Measurements from ENCODE around the gene AIRE.

The AIRE gene

DNA sequence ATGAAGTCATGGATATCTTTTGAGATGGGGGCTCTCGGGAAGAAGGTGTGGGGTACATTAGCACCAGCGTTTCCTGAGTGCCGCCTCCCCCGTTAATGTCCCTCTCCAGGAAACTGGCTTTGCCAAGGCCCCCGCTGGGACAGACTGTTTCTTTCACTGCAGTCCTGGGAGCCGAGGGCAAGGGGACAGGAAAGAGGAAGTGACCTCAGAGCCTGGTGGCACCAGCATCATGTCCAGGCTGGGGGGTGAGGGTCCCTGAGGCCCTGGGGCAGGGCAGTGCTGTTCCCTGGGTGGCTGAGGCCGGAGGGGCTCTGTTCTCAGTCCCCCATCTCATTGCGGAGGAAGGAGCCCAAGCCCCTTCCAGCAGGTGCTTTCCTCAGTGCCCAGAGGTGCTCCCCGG is 20.0 kb downstream of the AIRE start:
- no peak for DNase-seq

GRCh38 chr21:44306936-44307704 is 21.4 kb downstream of the AIRE start:
- DNase-seq: no peak

DNA sequence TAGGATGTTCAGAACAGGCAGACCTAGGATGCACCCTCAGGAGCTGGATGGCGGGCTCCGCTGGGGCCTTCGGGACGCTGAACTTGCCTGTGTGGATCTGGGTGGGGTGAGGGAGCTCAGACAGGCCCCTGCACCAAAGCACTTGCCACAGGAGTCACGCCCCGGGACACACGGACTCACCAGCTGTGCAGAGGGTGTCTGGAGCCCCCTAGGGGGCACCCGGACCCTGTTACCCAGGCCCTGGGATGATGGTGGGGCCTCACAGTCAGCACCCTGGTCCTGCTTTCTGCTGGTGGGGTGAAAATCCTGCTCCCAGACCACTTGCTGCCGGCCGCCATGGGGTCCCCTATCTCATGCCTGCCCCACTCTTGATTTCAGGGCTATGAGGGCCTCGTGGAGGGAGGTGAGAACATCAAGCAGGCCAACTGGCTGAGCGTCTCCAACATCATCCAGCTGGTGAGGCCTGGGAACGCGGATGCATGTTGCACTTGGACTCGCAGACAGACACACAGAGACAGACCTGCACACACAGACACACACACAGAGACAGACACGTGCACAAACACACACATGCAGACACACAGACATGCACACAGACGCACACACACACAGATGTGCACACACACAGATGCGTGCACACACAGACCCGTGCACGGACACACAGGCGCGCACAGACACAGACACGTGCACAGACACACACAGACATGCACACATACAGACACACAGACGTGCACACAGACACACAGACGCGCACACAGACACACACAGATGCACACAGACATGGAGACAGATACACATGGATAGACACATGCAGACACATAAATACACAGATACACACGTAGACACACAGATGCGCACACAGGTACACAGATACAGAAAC is 25.2 kb downstream of the AIRE start:
- no peak for DNase-seq

GRCh38 chr21:44312089-44312488 is 26.4 kb downstream of the AIRE start:
- no peak for DNase-seq

GRCh38 chr21:44312716-44313115 is 27.0 kb downstream of the AIRE start:
- no peak for DNase-seq

GRCh38 chr21:44313451-44313850 is 27.8 kb downstream of the AIRE start:
- DNase-seq: no peak

DNA sequence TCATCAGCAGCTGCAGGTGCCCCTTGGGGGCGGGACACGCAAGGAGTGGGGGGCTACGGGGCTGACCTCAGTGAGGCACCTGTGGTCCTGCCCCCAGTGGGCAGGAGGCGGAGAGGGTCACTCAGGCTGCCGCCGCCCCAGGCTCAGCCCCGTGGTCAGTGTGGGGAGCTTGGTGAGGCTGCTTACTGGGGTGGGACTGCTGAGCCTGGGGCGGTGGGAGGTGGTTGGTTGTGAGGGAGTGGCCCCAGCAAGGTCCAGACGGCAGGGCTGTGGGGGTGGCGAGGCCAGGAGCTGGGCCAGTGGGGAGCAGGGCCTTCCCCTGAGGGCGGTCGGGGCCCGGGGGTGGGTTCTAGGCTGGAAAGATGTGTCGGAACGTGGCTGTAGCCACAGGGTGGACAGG is 28.5 kb downstream of the AIRE start:
- DNase-seq: no peak

DNA sequence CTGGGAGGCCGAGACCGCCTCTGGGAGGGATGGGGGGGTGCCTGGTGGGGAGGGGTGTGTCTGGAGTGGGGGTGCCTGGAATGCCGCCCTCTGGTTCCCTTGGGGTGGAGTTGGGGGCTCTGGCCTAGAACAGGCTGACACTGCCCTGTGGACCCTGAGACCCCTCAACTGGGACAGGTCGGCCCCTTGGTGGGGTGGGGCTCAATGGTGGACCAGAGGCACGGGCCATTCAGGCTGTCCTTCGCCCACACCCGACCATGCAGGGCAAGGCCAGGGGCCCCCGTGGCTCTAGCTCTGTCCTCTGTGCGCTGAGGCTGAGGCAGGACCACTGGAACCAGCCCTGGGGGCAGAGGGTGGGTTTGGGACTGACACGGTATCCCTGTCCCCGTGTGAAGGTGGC is 28.9 kb downstream of the AIRE start:
- no peak for DNase-seq

DNA sequence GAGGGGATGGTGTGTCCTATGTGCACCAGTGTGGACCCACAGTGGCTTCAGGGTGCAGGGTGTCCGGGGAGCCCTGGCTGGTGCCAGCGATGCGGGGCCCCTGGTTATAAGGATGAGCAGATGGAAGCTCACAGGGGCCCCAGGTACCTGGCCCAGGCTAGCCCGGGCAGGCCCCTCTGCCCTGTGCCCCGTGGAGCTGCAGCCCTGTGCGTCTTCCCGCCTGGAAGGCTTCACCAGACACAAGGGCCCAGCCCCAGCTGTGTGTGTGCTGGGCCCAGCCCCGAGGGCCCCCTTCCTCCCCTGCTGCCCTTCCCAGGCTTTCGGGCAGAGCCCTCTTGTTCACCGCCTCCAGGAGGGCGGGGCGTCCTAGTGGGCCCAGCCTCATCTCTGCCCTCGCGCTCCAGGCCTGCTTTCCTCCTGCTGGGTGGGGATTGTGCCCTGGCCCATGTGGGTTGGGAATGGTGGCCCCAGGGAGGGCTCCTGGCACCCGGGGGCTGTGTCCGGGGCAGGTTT is 30.1 kb downstream of the AIRE start:
- no peak for DNase-seq

GRCh38 chr21:44316277-44316900 is 30.7 kb downstream of the AIRE start:
- DNase-seq: no peak

- no peak for DNase-seq
Measured at GRCh38 chr21:44317241-44317782, 31.6 kb downstream of the AIRE start.

DNA sequence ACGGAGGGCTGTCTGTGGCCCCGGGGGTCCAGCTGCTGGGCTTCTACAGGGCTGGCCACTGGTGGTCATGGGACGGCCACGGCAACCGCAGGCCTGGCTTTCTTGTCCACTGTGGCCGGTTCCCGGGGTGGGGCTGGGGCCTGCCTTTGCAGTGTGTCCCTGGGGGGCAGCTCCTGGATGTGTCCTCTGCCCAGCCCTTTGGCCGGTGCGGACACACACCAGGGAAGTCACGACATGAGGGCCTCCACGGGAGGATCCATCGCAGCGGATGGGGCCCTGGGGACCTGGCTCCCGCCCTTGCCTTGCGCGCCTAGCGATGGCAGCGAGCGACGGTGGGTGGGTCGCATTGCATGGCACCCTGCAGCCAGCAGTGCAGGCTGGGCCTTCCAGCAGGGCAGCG is 32.2 kb downstream of the AIRE start:
- no peak for DNase-seq

DNA sequence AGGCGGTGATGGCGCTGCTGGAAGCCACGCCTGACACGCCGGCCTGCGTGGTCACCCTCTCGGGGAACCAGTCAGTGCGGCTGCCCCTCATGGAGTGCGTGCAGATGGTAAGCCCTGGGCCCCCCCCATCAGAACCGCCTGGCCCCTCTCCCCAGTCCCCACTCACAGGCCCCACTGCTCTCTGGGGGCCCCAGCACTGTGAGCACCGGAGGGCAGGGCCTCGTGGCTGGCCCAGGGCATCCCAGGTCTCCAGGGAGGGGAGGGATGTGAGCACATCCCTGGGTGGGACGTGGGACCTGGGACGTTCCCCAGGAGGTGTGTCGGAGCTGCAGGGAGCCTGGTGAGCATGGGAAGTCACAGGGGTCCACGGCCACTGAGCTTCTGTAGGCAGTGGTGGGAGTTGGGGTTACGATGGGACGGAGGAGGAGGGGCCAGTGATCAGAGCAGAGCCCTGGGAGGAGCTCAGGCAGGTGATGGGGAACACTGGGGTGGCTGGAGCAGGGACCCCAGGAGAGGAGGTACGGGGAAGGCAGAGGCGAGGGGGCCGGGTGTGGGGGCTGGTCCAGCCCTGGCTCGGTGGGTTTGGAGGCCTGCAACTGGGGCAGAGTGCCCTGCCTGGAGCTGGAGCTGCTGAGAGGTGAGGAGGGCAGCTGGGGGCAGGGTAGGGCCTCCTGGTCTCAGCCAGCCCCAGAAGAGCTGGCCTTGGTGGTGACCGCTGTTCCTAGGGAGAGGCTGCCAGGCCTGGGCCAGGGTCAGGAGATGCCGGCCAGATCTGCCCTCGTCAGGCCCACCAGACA is 33.0 kb downstream of the AIRE start:
- no peak for DNase-seq

DNA sequence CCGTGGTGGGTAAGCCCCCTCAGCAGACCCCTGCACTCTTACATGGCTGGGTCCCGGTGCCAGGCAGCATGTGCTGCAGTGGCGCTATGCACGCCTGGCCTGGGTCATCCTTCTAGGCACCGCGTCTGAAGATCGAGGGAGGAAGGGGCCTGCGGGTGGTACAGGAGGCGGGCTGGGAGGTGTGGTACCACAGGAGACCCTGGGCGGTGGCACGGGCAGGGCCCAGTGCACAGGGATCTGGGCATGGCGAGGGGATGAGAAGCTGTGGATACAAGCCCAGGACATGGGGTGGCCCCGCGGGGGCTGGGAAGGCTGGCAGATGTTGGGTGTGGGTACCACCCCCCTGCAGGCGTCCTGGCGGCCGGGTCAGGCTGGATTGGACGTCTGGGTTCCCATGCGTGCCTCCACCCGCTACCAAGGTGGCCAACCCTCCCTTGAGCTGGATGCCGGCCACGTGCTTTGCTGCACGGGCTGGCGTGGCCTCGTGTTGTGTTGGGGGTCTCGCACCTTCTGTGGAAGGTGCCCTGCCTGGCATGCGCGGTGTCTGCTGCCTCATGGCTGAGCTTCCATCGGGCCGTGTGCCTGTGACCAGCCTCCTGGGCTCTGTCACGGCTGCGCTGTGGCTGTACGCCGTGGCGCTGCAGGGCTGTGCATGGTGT is 33.9 kb downstream of the AIRE start:
- DNase-seq: no peak

DNA sequence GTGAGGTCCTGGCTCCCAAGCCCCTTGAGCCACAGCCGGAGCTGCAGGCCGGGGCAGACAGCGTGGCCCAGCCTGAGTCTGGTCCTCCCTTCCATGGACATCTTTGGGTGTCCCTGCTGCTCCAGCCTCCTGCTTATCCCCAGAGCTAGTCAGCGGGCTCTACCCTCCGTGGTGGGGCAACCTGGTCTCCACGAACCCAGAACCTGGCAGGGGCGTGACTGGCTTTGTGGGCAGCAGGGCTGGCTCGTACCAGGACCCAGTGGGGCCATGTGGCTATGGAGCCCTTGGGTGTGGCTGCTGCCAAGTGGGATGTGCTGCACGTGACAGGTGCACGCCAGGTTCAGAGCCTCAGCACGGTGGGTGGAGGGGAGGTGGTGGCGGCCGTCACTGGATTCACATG is 35.2 kb downstream of the AIRE start:
- DNase-seq: no peak

- no peak for DNase-seq
Measured at GRCh38 chr21:44321846-44322450, 36.3 kb downstream of the AIRE start.

- DNase-seq: no peak
Measured at GRCh38 chr21:44322621-44323325, 37.1 kb downstream of the AIRE start.

- DNase-seq: no peak
Measured at GRCh38 chr21:44323591-44323990, 37.9 kb downstream of the AIRE start.

- no peak for DNase-seq
Measured at GRCh38 chr21:44324106-44324853, 38.6 kb downstream of the AIRE start.

- DNase-seq: no peak
Measured at GRCh38 chr21:44324854-44325107, 39.1 kb downstream of the AIRE start.

All from activated CD4-positive, alpha-beta T cell treated with anti-CD3 and anti-CD28 coated beads, Interleukin-2, amount 50 U/mL, for 1 hour (primary cell).